ENCODE data around the gene RBM26. TPM values are rescaled to one million over a fixed set of nuclear protein-coding genes. Genes with fewer than 3 reads are reported as not detected.

Gene RBM26
- total and polyA plus RNA-seq, 2 of the 4 experiments (the other 2 are of a cell fraction): 17.6 to 18.1 TPM

GRCh38 chr13:79290595-79291244, 115.3 kb downstream of the RBM26 start:
- Histone ChIP-seq H2BK20ac (ENCODE audit: low read depth, low read length) (no peak overlapping the region), H4K91ac (ENCODE audit: insufficient read depth, low read depth, low read length) (no peak overlapping the region), H4K5ac (ENCODE audit: low read depth, low read length) (no peak overlapping the region), H4K20me1 (ENCODE audit: insufficient read depth, low read length) (no peaks in the 10 kb centered on the region), H3K9me1 (ENCODE audit: insufficient read depth, low read length) (no peaks in the 10 kb centered on the region), H2BK15ac (ENCODE audit: low read depth, low read length) (no peak overlapping the region), H3K27me3 (ENCODE audit: control insufficient read depth, insufficient read depth, low read length) (peaks cover 4% of the 10 kb centered on the region), H3K36me3 (ENCODE audit: control insufficient read depth, insufficient read depth, low read length) (no peaks in the 10 kb centered on the region), H3K4ac (ENCODE audit: low read depth, low read length) (no peak overlapping the region), H3K4me3 (ENCODE audit: insufficient read depth, low read depth, low read length) (no peak overlapping the region), H2BK5ac (ENCODE audit: low read depth, low read length, poor library complexity, severe bottlenecking) (no peak overlapping the region), H4K8ac (ENCODE audit: low read depth in 2 of 2, low read length in 2 of 2) (no peak overlapping the region), H3K56ac (ENCODE audit: extremely low read depth, insufficient read depth, low read length) (no peak overlapping the region), H3K9ac (ENCODE audit: low read depth, low read length) (no peak overlapping the region), H2AFZ (replicated peaks; ENCODE audit: low read length, poor library complexity) (no peak overlapping the region), H2AK9ac (replicated peaks; ENCODE audit: low read depth, low read length, poor library complexity) (no peak overlapping the region), H3K4me1 (ENCODE audit: control insufficient read depth, insufficient read depth, low read length) (no peaks in the 10 kb centered on the region), H3K79me1 (ENCODE audit: low read depth in 1 of 2, low read length in 2 of 2) (no peaks in the 10 kb centered on the region), H3K18ac (ENCODE audit: low read depth, low read length) (no peak overlapping the region), H3K4me2 (ENCODE audit: low read depth, low read length) (no peak overlapping the region), H3K9me3 (ENCODE audit: control insufficient read depth, insufficient read depth, low read length) (no peaks in the 10 kb centered on the region), H3K14ac (replicated peaks; ENCODE audit: low read depth, low read length) (no peak overlapping the region), H3K23ac (ENCODE audit: low read depth, low read length) (no peak overlapping the region), H2BK120ac (ENCODE audit: low read depth, low read length) (no peak overlapping the region), H3K27ac (ENCODE audit: insufficient read depth, low read length) (no peak overlapping the region), H2AK5ac (ENCODE audit: low read depth, low read length) (no peak overlapping the region)
- dilution Hi-C loops (cut with HindIII; ENCODE audit: low sequenced_read_pairs, unreplicated experiment) (no loop called here), intact Hi-C loops (cut with micrococcal nuclease) (no loop called here), in situ Hi-C loops (cut with MboI; ENCODE audit: low sequenced_read_pairs) (no loop called here)
- POLR2A ChIA-PET (ENCODE audit: unreplicated experiment): no interaction called here
- DNase-seq (no peak), ATAC-seq (ENCODE audit: low read depth) (no peak)
- CTCF ChIA-PET: no interaction called here
- WGBS, 2 experiments (ENCODE audit: extremely low coverage in 2 of 2, insufficient read length in 1 of 2): 30% methylated on average over 2 of the region's 9 CpGs; no CpG with 5 or more reads in 1 of the 2 experiments
- TF ChIP-seq CTCF (conservative IDR thresholded peaks at IDR 0.05; ENCODE audit: low read depth, low read length) (no peak), BHLHE40 (IDR thresholded peaks at IDR 0.05; ENCODE audit: low read depth, low read length) (no peak), RAD21 (IDR thresholded peaks at IDR 0.05; ENCODE audit: low read length) (no peak), SMC3 (IDR thresholded peaks at IDR 0.05; ENCODE audit: low read depth, low read length) (no peak), CEBPB (IDR thresholded peaks at IDR 0.05; ENCODE audit: low read depth, low read length) (no peak), RFX5 (IDR thresholded peaks at IDR 0.05; ENCODE audit: low read depth, low read length) (no peak), RCOR1 (IDR thresholded peaks at IDR 0.05; ENCODE audit: insufficient replicate concordance, low read length) (no peak), NFE2L2 (IDR thresholded peaks at IDR 0.05; ENCODE audit: low read depth, low read length) (no peak), ELK1 (IDR thresholded peaks at IDR 0.05; ENCODE audit: borderline replicate concordance, low read depth, low read length) (no peak), CHD1 (IDR thresholded peaks at IDR 0.05; ENCODE audit: low read depth, low read length) (no peak), MAFK (IDR thresholded peaks at IDR 0.05; ENCODE audit: low read depth, low read length) (no peak), MXI1 (IDR thresholded peaks at IDR 0.05; ENCODE audit: borderline replicate concordance, low read depth, low read length) (no peak), POLR2A (IDR thresholded peaks at IDR 0.05; ENCODE audit: low read depth, low read length) (no peak), MAZ (IDR thresholded peaks at IDR 0.05; ENCODE audit: borderline replicate concordance, low read depth, low read length) (no peak), FOS (IDR thresholded peaks at IDR 0.05; ENCODE audit: low read depth, low read length) (no peak), USF2 (IDR thresholded peaks at IDR 0.05; ENCODE audit: low read depth, low read length) (no peak)
- no TSS peak for BruUV-seq (replicated peaks)

All from IMR-90 (cell line).